ENCODE measurements around the gene BRSK1. TPM values are rescaled to one million over a fixed set of nuclear protein-coding genes. Genes with fewer than 3 reads are reported as not detected.

BRSK1 gene
- total RNA-seq, 1 donor from 2014 or later: 1.3 TPM

GRCh38 chr19:55346725-55347441 is 63.1 kb downstream of the BRSK1 start:
- intact Hi-C loops (cut with DNase I): no loop called here
- Histone ChIP-seq H3K27ac (no peak overlapping the region), H3K36me3 (peaks cover 6% of the 10 kb centered on the region), H3K4me1 (no peaks in the 10 kb centered on the region), H3K27me3 (peaks cover 14% of the 10 kb centered on the region), H3K4me3 (no peak overlapping the region), H3K9me3 (no peaks in the 10 kb centered on the region)
- ATAC-seq: no peak
- no peak for DNase-seq
- no peak for TF ChIP-seq CTCF (IDR thresholded peaks at IDR 0.05)

GRCh38 chr19:55347442-55348009 is 63.7 kb downstream of the BRSK1 start:
- Histone ChIP-seq H3K27ac (no peak overlapping the region), H3K4me3 (no peak overlapping the region), H3K36me3 (peaks cover 6% of the 10 kb centered on the region), H3K27me3 (peaks cover 20% of the 10 kb centered on the region), H3K9me3 (no peaks in the 10 kb centered on the region), H3K4me1 (no peaks in the 10 kb centered on the region)
- ATAC-seq (no peak), DNase-seq (no peak)
- TF ChIP-seq CTCF (IDR thresholded peaks at IDR 0.05): no peak
- intact Hi-C loops (cut with DNase I): no loop called here

GRCh38 chr19:55348317-55349034 is 64.7 kb downstream of the BRSK1 start:
- H3K27me3 ChIP-seq: peaks cover 30% of the 10 kb centered on the region
- ATAC-seq (peak; percentile 39), DNase-seq (peak; percentile 76)
- intact Hi-C loops (cut with DNase I): no loop called here
- H3K9me3 ChIP-seq: no peaks in the 10 kb centered on the region
- H3K27ac ChIP-seq: no peak overlapping the region
- peaks cover 5% of the 10 kb centered on the region for H3K36me3 ChIP-seq
- TF ChIP-seq CTCF (IDR thresholded peaks at IDR 0.05): no peak
- peaks cover 5% of the 10 kb centered on the region for H3K4me1 ChIP-seq
- no peak overlapping the region for H3K4me3 ChIP-seq

- ATAC-seq (no peak), DNase-seq (no peak)
- no peak overlapping the region for H3K4me3 ChIP-seq
- no peak overlapping the region for H3K27ac ChIP-seq
- no peaks in the 10 kb centered on the region for H3K36me3 ChIP-seq
- intact Hi-C loops (cut with DNase I): no loop called here
- TF ChIP-seq CTCF (IDR thresholded peaks at IDR 0.05): no peak
- peaks cover 14% of the 10 kb centered on the region for H3K4me1 ChIP-seq
- H3K9me3 ChIP-seq: no peaks in the 10 kb centered on the region
- peaks cover 40% of the 10 kb centered on the region for H3K27me3 ChIP-seq
Observed at GRCh38 chr19:55350620-55351315, 67.0 kb downstream of the BRSK1 start.

- H3K27me3 ChIP-seq: peaks cover 40% of the 10 kb centered on the region
- no peaks in the 10 kb centered on the region for H3K36me3 ChIP-seq
- no peak for TF ChIP-seq CTCF (IDR thresholded peaks at IDR 0.05)
- no peak for DNase-seq
- no peaks in the 10 kb centered on the region for H3K9me3 ChIP-seq
- H3K27ac ChIP-seq: no peak overlapping the region
- no peak for ATAC-seq
- H3K4me1 ChIP-seq: peaks cover 14% of the 10 kb centered on the region
- intact Hi-C loops (cut with DNase I): no loop called here
- H3K4me3 ChIP-seq: no peak overlapping the region
Observed at GRCh38 chr19:55352040-55352439, 68.2 kb downstream of the BRSK1 start.
